ENCODE results near the gene RFT1.

The RFT1 gene

GRCh38 chr3:53122933-53123305, 7.3 kb downstream of the RFT1 start:
- DNase-seq, result no peak

- no peak for DNase-seq
These were observed 7.8 kb downstream of the RFT1 start for GRCh38 chr3:53122255-53122932.

DNA sequence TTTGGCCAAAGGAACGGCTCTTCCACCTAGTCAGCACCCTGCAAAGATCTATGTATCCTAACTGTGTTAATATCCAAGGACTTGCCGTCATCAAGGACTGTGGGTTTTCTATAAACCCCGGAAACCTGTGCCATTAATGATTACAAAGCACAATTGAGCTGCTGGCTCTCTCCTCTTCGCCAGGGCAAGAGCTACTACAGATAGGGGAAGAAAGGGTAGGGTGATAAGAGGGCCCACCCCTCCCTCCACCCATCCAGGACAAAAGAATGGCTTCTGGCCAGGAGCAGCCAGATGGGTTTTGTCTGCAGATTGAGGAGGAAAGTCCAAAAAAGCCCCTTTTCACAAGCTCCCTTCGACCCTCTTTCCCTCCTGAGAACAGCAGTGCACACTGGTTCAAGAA, 9.9 kb downstream of the RFT1 start:
- DNase-seq, result no peak

DNA sequence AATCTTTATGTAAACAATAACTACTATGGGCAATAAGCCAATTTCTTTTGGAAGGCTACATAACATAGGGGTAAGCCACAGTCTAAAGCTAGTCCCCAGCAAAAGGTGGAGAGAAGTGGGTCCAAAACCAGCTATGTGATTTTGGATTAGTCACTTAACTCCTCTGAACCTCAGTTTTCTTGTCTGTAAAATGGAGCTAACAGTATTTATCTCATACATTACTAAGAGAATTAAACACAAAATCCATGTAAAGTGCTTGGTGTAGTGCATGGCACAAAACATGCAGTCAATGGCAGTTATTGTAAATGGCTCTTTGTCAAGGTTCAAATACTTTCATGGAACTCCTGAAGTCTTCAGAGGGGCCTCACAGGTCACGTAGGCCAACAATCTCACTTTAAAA, 13.3 kb downstream of the RFT1 start:
- DNase-seq, result no peak

GRCh38 chr3:53114412-53115074, 15.7 kb downstream of the RFT1 start:
- no peak for DNase-seq

GRCh38 chr3:53114011-53114400, 16.2 kb downstream of the RFT1 start:
- DNase-seq, result no peak

DNA sequence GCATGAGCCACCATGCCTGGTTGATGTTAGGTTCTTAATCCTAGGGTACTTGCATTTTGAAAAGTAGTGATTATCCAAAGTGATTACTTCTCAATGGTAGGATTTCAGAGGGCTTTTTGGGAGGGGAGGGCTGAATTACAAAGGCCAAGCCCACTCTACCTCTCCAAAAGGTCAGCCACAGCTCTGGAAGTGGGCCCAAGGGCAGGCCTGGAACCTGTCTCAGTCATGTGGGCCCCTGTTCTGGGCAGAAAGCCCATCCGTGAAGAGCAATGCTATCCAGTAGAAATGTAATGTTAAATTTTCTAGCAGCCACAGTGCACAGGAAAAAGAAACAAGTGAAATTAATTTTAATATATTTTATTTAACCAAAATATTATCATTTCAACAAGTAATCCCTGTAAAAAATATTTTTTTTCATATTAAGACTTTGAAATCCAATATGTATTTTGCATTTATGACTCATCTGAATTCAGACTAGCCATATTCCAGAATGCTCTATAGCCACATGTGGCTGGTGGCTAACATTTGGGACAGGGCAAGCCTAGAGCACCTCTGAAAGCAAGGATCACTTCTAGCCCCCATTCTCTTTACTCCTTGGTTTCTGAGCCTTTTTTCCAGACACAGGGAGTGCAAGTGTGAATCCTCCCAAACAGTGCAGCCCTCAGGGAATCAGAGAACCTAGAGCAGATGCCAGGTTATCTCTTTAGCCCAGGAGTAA, 16.8 kb downstream of the RFT1 start:
- DNase-seq, result no peak

- DNase-seq, result no peak
These were observed 18.4 kb downstream of the RFT1 start for GRCh38 chr3:53111822-53112221.

DNA sequence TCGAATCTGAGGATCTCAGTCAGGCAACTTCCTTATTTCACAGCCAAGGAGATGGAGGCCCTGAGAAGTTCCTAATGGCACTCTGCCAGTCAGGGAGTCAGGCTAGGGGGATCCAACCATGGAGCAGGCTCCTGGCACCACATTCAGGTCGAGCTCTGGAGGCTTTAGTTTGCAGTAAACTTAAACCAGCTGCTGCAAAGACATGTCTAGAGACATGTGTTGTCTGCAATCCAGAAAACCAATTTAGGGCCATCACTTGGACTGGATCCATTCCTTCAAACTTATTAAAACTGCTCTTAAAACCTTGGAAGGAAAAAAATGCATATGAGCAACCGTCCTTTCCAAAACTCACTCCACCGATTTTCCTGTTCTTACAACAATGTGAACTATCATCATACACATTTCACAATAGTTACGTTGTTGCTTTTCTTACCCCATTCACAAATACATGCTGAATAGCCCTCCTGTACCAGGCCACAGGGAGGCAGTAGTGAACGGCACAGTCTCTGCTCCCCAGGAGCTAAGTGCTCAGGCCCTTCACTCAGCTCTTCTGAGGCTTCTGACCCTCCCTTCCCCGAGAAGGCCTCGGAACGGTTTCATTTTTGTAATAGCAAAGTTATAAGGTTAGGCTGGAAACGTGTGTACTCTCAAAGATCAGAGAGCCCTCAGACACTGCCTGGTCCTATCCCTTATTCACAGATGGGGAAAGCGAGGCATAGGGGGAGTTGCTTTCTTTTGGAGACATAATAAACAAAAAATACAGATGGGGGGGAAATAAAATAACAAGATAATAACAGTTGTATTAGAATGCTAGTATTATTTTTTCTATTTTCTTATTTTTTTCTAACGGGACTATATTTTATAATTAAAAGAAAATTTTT, 20.1 kb downstream of the RFT1 start:
- no peak for DNase-seq

DNA sequence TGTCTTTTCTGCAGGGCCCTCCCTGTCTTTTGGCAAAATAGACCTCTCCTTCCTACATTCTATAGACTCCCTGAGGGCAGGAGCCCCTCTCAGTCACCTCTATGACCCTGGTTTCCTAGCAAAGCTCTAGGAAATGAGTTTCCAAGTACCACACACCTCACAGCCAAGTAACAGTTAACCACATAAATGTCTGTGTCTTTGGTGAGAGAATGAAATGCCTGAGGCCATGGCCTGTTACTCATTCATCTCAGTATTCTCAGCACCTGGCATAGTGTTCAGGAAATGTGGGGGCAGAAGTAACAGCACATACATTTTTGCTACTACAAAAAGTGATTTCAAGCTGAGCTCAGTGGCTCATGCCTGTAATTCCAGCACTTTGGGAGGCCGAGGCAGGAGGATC, 21.0 kb downstream of the RFT1 start:
- DNase-seq, result no peak

- no peak for DNase-seq
These were observed 25.5 kb downstream of the RFT1 start for GRCh38 chr3:53104762-53105161.

DNA sequence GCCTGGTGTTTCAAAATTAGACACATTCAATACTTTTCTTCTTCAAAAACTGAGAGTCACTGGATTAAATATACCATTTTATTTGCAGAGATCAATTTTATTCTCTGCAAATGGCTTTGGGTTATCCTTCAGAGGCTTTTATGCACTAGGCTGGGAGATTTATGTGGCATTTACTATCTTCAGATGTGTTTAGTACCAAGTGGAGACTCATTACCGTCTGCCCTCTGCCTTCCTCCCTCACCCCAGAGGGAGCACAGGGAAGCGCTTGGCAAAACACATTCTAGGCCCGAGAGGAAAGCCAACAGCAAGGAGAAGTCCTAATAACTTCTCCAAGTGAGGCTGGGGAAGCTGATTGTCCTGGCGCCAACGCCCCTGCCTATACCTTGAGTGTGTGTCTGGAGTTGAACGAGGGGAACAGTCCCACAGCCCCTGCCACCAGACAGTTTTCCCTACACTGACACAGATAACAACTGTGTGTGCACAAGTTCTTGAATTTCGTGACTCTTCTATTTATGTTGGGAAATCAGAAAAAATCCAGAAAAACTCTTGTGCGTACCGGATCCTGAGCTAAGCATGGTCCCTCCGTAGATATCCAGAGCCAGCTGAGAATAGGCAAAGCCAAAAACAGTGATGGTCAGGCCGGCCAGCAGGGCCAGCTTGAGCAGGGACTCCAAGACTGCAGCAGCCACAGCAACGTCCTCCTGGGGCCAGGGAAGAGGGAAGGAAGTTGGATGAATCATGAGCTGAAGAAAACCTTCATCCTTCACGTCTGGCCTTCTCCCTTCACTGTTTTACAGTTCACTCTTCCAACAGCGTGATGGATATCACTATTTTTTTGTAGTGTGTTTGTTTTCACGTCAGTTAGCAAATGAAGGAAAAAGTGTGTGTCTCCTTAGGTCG, 26.6 kb downstream of the RFT1 start:
- no peak for DNase-seq

GRCh38 chr3:53102601-53103147, 27.6 kb downstream of the RFT1 start:
- no peak for DNase-seq

DNA sequence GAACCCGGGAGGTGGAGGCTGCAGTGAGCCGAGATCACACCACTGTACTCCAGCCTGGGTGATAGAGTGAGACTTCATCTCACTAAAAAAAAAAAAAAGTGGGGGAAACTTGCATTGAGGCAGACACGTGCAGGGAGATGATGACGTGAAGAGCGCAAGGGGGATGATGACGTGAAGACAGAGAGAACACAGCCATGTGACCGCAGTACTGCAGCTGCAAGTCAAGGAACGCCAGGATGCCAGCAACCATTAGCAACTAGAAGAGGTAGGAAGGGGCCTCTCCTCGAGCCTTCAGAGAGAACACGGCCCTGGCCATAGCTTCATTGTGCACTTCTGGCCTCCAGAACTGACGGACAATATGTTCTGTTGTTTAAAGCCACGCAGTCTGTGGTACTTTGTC, 28.3 kb downstream of the RFT1 start:
- DNase-seq, result no peak

- DNase-seq, result no peak
These were observed 29.3 kb downstream of the RFT1 start for GRCh38 chr3:53100818-53101466.

DNA sequence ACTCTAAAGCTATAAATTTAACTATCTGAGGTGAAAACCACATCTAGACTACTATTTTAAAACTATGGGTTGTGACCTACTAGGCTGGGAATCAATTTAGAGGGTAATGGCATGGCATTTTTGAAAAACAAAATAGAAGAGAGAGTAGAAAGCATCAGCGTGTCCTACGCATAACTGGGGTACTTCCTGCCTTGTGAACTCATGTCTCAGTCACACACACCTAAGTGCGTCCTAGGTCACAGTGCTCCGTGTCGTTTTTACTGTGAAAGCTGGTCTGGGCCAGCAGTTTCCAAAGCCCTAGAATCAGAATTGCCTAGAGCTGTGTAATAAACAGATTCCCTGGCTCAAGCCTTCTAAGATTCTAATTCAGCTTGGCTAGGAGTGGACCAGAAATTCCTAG, 32.3 kb downstream of the RFT1 start:
- no peak for DNase-seq

DNA sequence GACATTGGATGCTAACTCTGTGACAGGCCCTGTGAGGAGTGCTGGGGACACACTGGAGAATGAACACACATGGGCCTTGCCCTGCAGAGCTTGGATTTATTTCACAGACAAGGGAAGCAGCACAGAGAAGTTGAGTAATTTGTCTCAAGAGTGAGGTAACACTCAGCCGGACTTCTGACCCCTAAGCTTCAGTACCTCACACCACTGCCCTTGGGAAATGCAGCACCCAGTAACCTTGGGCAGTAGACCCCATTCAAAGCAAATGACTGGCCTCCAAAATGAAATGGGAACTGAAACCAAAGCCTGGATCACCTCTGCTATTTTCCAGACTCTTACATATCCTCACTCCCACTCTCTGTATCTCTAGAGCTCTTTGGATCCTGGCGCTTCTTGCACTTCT, 37.3 kb downstream of the RFT1 start:
- DNase-seq, result no peak

GRCh38 chr3:53092216-53092615, 38.0 kb downstream of the RFT1 start:
- no peak for DNase-seq

DNA sequence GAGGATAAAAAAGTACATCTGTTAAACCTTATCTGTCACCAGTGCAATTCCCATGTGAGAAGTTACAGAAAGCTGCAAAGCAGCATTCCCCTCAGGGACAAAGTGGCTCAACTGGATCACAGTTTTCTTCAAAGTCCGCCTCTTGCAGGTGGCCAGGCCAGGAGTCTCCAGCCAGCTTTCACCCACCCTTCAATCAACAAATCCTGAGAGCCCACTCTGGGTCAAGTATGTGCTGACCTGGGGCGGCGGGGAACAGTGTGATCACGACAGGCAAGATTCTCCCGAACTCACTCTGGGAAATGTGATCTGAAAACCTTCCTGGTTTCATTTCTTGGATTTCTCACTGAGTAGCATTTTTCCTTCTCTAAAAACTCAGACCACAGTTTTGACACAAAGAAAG, 39.2 kb downstream of the RFT1 start:
- no peak for DNase-seq

DNA sequence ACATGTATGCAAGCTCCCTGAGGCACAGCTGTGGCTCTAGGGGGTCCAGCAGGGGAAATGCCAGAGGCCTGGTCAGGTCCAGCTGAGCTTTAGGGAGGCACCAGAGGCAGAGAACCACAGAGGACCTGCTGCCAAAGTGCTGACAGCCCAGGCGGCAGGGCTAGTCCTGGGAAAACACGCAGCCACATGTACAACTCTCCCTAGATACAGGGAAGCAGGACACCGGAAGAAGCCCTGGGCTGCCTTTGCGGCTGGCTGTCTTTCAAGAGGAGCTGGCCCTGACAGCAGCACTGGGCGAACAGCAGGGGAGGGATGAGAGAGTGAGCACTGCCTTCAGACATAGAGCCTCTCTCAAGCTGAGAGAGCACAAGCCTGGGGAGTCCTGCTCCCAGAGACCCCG, 40.7 kb downstream of the RFT1 start:
- DNase-seq, result no peak

- no peak for DNase-seq
These were observed 44.8 kb downstream of the RFT1 start for GRCh38 chr3:53085476-53085875.

Data from DMS153 (cell line).